T-helper 2 cell treated with Interferon-gamma antibody and Interleukin-4, amounts not matched to agents 5 μg/mL and 100 μg/mL, for 36 hours (primary cell): Measurements from ENCODE around the gene UNC5B.
"Not testable (repeated sequence)": the region's sequence is repeated elsewhere in the genome, so short reads cannot be mapped to it uniquely, and the experiment has no call there.

Experiments used
- DNase-seq: peaks from one replicate; pipeline ENCODE4 v3.0.0; 2021; ENCODE audit warnings: low spot score
- H3K27ac Mint-ChIP-seq: one replicate; pipeline ENCODE4 v1.8.0; 2021; ENCODE audit warnings: mild to moderate bottlenecking, mixed read lengths
- H3K27me3 Mint-ChIP-seq: one replicate; pipeline ENCODE4 v1.8.0; 2021; ENCODE audit warnings: low read depth, mixed read lengths
- H3K36me3 Mint-ChIP-seq: one replicate; pipeline ENCODE4 v1.8.0; 2021; ENCODE audit warnings: low read depth, mixed read lengths
- H3K4me1 Mint-ChIP-seq: one replicate; pipeline ENCODE4 v1.8.0; 2021; ENCODE audit warnings: low read depth, mixed read lengths
- H3K4me3 Mint-ChIP-seq: one replicate; pipeline ENCODE4 v1.8.0; 2022; ENCODE audit warnings: mild to moderate bottlenecking, moderate library complexity, mixed read lengths
- H3K9me3 Mint-ChIP-seq: one replicate; pipeline ENCODE4 v1.8.0; 2021; ENCODE audit warnings: mixed read lengths

UNC5B gene

GRCh38 chr10:71272056-71272771 lies 59.8 kb downstream of the UNC5B start:
- Mint-ChIP-seq H3K27me3 (no peaks in the 10 kb centered on the region), H3K9me3 (no peaks in the 10 kb centered on the region), H3K4me1 (no peaks in the 10 kb centered on the region), H3K27ac (no peak overlapping the region), H3K36me3 (no peaks in the 10 kb centered on the region), H3K4me3 (no peak overlapping the region)
- no peak for DNase-seq

GRCh38 chr10:71272974-71273373 lies 60.6 kb downstream of the UNC5B start:
- H3K4me1 Mint-ChIP-seq, H3K4me3 Mint-ChIP-seq, H3K36me3 Mint-ChIP-seq, DNase-seq, H3K9me3 Mint-ChIP-seq, H3K27ac Mint-ChIP-seq, H3K27me3 Mint-ChIP-seq: not testable (repeated sequence)

GRCh38 chr10:71273506-71273905 lies 61.1 kb downstream of the UNC5B start:
- Mint-ChIP-seq H3K4me3 (no peak overlapping the region), H3K9me3 (no peaks in the 10 kb centered on the region), H3K36me3 (no peaks in the 10 kb centered on the region), H3K4me1 (no peaks in the 10 kb centered on the region), H3K27ac (no peak overlapping the region), H3K27me3 (no peaks in the 10 kb centered on the region)
- DNase-seq = no peak

GRCh38 chr10:71274901-71275796 lies 62.8 kb downstream of the UNC5B start:
- H3K4me1 Mint-ChIP-seq = no peaks in the 10 kb centered on the region

GRCh38 chr10:71276873-71277272 lies 64.5 kb downstream of the UNC5B start:
- no peak for DNase-seq
- Mint-ChIP-seq H3K4me1 (no peaks in the 10 kb centered on the region), H3K9me3 (no peaks in the 10 kb centered on the region), H3K27ac (no peak overlapping the region), H3K4me3 (no peak overlapping the region), H3K27me3 (no peaks in the 10 kb centered on the region), H3K36me3 (no peaks in the 10 kb centered on the region)

More at GRCh38 chr10:71274901-71275796, 62.8 kb downstream of the UNC5B start:
- Mint-ChIP-seq H3K36me3 (no peaks in the 10 kb centered on the region), H3K27ac (no peak overlapping the region), H3K9me3 (no peaks in the 10 kb centered on the region), H3K4me3 (no peak overlapping the region), H3K27me3 (no peaks in the 10 kb centered on the region)
- no peak for DNase-seq

DNA sequence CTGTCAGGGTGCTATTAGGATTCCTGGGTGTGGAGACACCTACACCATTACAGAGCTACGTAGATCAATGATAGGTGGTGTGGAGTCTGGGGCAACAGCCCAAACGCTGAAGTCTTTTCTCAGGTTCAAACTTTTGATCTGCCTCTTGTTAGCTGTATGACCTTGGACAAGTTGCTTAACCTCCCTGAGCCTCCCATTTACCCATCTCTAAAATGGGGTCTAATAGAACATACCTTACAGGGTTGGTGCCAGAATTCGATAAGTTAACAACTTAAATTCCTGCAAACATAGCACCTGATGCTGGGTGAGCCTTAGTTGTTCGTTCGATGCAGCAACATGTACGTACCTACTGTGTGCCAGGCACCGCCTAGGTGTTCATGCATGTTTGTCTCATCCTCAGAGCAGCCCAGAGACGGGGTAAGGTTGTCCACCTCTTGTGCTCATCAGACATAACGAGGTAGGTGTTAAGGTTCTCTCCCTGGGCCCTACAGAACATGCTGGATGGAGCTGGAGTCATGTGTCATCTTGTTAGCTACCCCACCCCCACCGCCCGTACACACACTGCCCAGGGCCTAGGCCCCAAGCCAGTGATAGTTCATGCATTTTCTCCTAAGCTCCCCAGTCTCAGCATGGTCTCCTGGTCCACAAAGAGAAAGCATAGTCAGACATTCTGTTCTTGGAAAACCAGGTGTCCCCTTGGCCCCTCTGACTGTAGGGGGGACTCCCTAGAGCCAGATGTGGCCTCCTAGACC lies 65.7 kb downstream of the UNC5B start:
- DNase-seq = no peak
- Mint-ChIP-seq H3K27me3 (no peaks in the 10 kb centered on the region), H3K4me3 (no peak overlapping the region), H3K27ac (no peak overlapping the region), H3K36me3 (no peaks in the 10 kb centered on the region), H3K4me1 (no peaks in the 10 kb centered on the region), H3K9me3 (no peaks in the 10 kb centered on the region)

DNA sequence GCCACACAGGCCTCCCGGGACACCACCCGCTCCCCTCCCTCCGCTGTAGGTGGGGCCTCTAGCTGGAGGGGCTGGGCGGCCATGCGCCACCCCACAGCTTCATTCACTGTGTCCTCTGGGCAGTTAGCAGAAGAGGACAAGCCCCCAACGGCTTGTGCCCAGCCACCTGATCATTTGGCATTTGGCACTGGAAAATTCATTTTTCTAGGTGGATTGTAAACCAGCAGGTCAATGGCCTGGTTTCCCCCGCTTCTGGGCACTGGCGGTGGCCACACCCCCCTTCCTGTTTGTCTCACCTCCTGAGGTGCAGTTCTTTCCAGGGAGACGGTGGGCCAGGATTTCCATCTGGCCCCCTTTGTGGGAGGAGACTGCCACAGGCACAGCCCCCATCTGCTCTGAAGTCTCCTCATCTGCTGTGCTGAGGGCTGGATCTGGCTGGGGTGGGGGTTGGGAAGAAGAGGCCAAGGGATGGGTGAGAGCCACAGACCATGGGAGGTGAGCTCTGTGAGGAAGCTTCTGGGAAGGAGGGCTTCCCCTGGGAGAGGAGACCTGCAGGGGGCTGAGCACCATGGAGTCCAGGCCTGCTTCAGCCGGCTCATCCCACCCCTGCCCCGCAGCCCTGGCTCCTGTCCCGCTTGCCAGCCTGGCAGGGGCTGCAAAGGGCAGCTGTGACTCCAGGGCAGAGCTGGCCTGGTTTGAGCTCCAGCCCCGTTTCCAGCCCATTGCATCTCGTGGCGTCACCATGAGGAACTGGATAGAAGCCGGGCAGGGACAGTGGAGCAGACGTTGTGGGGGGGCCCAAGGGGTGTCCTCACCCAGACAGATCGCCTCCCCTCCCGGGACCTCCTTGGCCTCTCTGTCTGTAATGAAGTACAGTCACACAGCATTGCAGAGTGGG lies 66.6 kb downstream of the UNC5B start:
- Mint-ChIP-seq H3K27ac (no peak overlapping the region), H3K36me3 (no peaks in the 10 kb centered on the region), H3K9me3 (no peaks in the 10 kb centered on the region), H3K4me3 (no peak overlapping the region), H3K27me3 (no peaks in the 10 kb centered on the region), H3K4me1 (no peaks in the 10 kb centered on the region)
- no peak for DNase-seq

DNA sequence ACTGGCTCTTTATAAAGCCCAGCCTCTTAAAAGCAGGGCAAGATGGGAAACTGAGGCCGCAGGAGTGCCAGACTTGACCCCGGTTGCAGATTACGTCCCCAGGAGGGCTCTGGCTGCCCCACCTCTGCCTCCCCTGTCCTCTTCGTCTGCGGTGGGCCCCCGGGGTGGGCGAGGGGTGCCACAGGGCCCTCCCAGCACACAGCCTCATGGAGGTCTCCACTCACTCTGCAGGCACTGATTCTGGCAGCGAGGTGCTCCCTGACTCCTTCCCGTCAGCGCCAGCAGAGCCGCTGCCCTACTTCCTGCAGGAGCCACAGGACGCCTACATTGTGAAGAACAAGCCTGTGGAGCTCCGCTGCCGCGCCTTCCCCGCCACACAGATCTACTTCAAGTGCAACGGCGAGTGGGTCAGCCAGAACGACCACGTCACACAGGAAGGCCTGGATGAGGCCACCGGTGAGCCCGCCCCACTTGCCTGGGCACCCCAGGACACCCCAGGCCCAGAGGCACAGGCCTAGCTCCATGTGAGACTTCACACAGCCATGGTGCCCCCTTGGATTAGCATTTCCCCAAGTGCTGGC lies 67.3 kb downstream of the UNC5B start:
- Mint-ChIP-seq H3K4me1 (no peaks in the 10 kb centered on the region), H3K36me3 (no peaks in the 10 kb centered on the region), H3K4me3 (no peak overlapping the region), H3K27ac (no peak overlapping the region), H3K9me3 (no peaks in the 10 kb centered on the region), H3K27me3 (no peaks in the 10 kb centered on the region)
- DNase-seq = no peak

GRCh38 chr10:71280216-71280615 lies 67.8 kb downstream of the UNC5B start:
- H3K27ac Mint-ChIP-seq = no peak overlapping the region

GRCh38 chr10:71280825-71281224 lies 68.5 kb downstream of the UNC5B start:
- no peaks in the 10 kb centered on the region for H3K9me3 Mint-ChIP-seq

More at GRCh38 chr10:71280216-71280615, 67.8 kb downstream of the UNC5B start:
- Mint-ChIP-seq H3K4me3 (no peak overlapping the region), H3K4me1 (no peaks in the 10 kb centered on the region), H3K36me3 (no peaks in the 10 kb centered on the region), H3K27me3 (no peaks in the 10 kb centered on the region), H3K9me3 (no peaks in the 10 kb centered on the region)
- DNase-seq = no peak

GRCh38 chr10:71281646-71282322 lies 69.4 kb downstream of the UNC5B start:
- Mint-ChIP-seq H3K9me3 (no peaks in the 10 kb centered on the region), H3K27ac (no peak overlapping the region), H3K4me3 (no peak overlapping the region), H3K27me3 (no peaks in the 10 kb centered on the region), H3K36me3 (no peaks in the 10 kb centered on the region), H3K4me1 (no peaks in the 10 kb centered on the region)
- DNase-seq = no peak

More at GRCh38 chr10:71280825-71281224, 68.5 kb downstream of the UNC5B start:
- no peak for DNase-seq
- Mint-ChIP-seq H3K27ac (no peak overlapping the region), H3K4me3 (no peak overlapping the region), H3K27me3 (no peaks in the 10 kb centered on the region), H3K4me1 (no peaks in the 10 kb centered on the region), H3K36me3 (no peaks in the 10 kb centered on the region)

DNA sequence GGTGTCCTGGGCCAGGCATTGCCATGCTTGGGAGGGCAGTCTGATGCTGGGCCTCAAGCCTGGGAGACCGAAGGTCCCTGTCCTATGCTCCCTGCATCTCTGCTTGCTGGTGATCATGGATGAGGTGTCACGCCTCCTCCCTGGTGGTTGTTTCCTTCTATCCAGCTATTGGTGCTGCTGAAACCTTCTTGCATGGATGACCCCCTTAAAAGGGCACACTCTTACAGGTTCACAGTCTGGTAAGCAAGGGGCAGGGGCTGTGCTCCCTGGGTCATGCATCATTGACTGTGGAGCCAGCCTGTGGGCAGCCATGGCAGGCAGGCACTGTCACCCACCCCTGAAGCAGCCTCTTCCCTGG lies 69.9 kb downstream of the UNC5B start:
- H3K36me3 Mint-ChIP-seq = no peaks in the 10 kb centered on the region
- H3K9me3 Mint-ChIP-seq = no peaks in the 10 kb centered on the region
- no peak for DNase-seq
- no peaks in the 10 kb centered on the region for H3K27me3 Mint-ChIP-seq
- H3K27ac Mint-ChIP-seq = no peak overlapping the region
- H3K4me3 Mint-ChIP-seq = no peak overlapping the region
- H3K4me1 Mint-ChIP-seq = no peaks in the 10 kb centered on the region
